OCI-LY1 (cell line): Measurements from ENCODE around the gene USP7.

ENCODE experiments used
- CTCF ChIP-seq: fragments of 200-600 bp; sonication (generic), shearing (Covaris generic); IDR thresholded peaks from 2 replicates; pipeline ENCODE4 v1.5.1; 2017; ENCODE audit warnings: mild to moderate bottlenecking, antibody characterized with exemption, low read length, moderate library complexity, mixed read lengths
- EZH2 ChIP-seq: fragments of 200-600 bp; sonication (generic), shearing (Covaris generic); IDR thresholded peaks from 2 replicates; pipeline ENCODE4 v1.8.0; 2017; ENCODE audit warnings: borderline replicate concordance, mixed run types, mild to moderate bottlenecking, antibody characterized with exemption, low read length, moderate library complexity, mixed read lengths

DNA sequence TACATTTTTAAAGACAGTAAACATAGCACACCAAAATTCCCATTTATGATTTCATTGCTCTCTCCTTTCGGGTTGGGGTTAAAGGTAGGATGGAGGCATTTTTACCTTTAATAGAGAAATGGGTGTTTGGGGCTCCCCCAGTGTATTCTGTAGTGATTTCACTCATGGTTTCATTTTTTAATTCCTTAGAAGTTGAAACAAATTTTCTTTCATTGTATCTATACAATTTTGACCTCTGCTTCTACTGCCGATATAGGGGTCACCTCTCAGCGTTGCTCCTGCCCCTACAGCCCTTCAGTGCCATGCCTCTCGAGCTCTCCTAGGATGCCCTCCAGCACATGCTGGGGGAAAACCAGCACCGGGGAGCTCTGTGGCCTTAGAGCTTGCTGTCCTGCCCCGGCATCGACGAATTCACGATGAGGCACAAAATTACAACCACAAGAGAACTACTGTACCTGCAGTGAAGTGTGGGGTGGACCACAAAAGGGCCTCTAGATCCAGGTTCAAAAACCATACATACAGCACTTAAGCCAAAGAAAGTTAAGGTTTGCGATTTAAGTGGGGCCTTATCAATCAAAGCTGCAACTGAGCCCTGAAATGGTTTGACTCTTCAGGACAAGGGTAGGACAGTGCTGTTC, 42.2 kb downstream of the USP7 start:
- TF ChIP-seq EZH2 (no peak), CTCF (no peak)
